ENCODE results near the gene DOCK4. TPM values are rescaled to one million over a fixed set of nuclear protein-coding genes. Genes with fewer than 3 reads are reported as not detected.
"Not testable (repeated sequence)": the region's sequence is repeated elsewhere in the genome, so short reads cannot be mapped to it uniquely, and the experiment has no call there.

DOCK4 gene
- total RNA-seq, 1 donor from 2014 or later = 44.1 TPM

- Mint-ChIP-seq H3K27me3 (ENCODE audit: unreplicated experiment) (no peaks in the 10 kb centered on the region), H3K36me3 (ENCODE audit: unreplicated experiment) (peaks cover 24% of the 10 kb centered on the region), H3K9me3 (ENCODE audit: unreplicated experiment) (no peaks in the 10 kb centered on the region), H3K27ac (ENCODE audit: unreplicated experiment) (no peak overlapping the region), H3K4me1 (ENCODE audit: unreplicated experiment) (peaks cover 5% of the 10 kb centered on the region), H3K4me3 (ENCODE audit: unreplicated experiment) (no peak overlapping the region)
- TF ChIP-seq CTCF (IDR thresholded peaks at IDR 0.05) = no peak
- no peak for DNase-seq (ENCODE audit: extremely low spot score, unreplicated experiment)
These were observed 286.5 kb downstream of the DOCK4 start for GRCh38 chr7:111919631-111920179.

- H3K4me1 Mint-ChIP-seq (ENCODE audit: unreplicated experiment) = peaks cover 5% of the 10 kb centered on the region
- H3K4me3 Mint-ChIP-seq (ENCODE audit: unreplicated experiment) = no peak overlapping the region
- no peaks in the 10 kb centered on the region for H3K9me3 Mint-ChIP-seq (ENCODE audit: unreplicated experiment)
- H3K36me3 Mint-ChIP-seq (ENCODE audit: unreplicated experiment) = peaks cover 25% of the 10 kb centered on the region
- H3K27ac Mint-ChIP-seq (ENCODE audit: unreplicated experiment) = no peak overlapping the region
- DNase-seq (ENCODE audit: extremely low spot score, unreplicated experiment) = no peak
- no peak for TF ChIP-seq CTCF (IDR thresholded peaks at IDR 0.05)
- no peaks in the 10 kb centered on the region for H3K27me3 Mint-ChIP-seq (ENCODE audit: unreplicated experiment)
These were observed 287.0 kb downstream of the DOCK4 start for GRCh38 chr7:111919164-111919563.

GRCh38 chr7:111918461-111918860 lies 287.7 kb downstream of the DOCK4 start:
- Mint-ChIP-seq H3K36me3 (ENCODE audit: unreplicated experiment) (peaks cover 24% of the 10 kb centered on the region), H3K27ac (ENCODE audit: unreplicated experiment) (no peak overlapping the region), H3K27me3 (ENCODE audit: unreplicated experiment) (no peaks in the 10 kb centered on the region), H3K4me3 (ENCODE audit: unreplicated experiment) (no peak overlapping the region), H3K9me3 (ENCODE audit: unreplicated experiment) (no peaks in the 10 kb centered on the region), H3K4me1 (ENCODE audit: unreplicated experiment) (peaks cover 5% of the 10 kb centered on the region)
- no peak for DNase-seq (ENCODE audit: extremely low spot score, unreplicated experiment)
- no peak for TF ChIP-seq CTCF (IDR thresholded peaks at IDR 0.05)

GRCh38 chr7:111917404-111917803 lies 288.8 kb downstream of the DOCK4 start:
- H3K36me3 Mint-ChIP-seq (ENCODE audit: unreplicated experiment) = peaks cover 22% of the 10 kb centered on the region
- not testable (repeated sequence) for H3K9me3 Mint-ChIP-seq (ENCODE audit: unreplicated experiment); H3K27me3 Mint-ChIP-seq (ENCODE audit: unreplicated experiment)

GRCh38 chr7:111914291-111914690 lies 291.9 kb downstream of the DOCK4 start:
- no peak for TF ChIP-seq CTCF (IDR thresholded peaks at IDR 0.05)
- Mint-ChIP-seq H3K4me3 (ENCODE audit: unreplicated experiment) (no peak overlapping the region), H3K9me3 (ENCODE audit: unreplicated experiment) (no peaks in the 10 kb centered on the region), H3K4me1 (ENCODE audit: unreplicated experiment) (peaks cover 17% of the 10 kb centered on the region), H3K27ac (ENCODE audit: unreplicated experiment) (no peak overlapping the region), H3K27me3 (ENCODE audit: unreplicated experiment) (no peaks in the 10 kb centered on the region), H3K36me3 (ENCODE audit: unreplicated experiment) (peaks cover 29% of the 10 kb centered on the region)
- DNase-seq (ENCODE audit: extremely low spot score, unreplicated experiment) = no peak

More at GRCh38 chr7:111917404-111917803, 288.8 kb downstream of the DOCK4 start:
- H3K4me3 Mint-ChIP-seq (ENCODE audit: unreplicated experiment); DNase-seq (ENCODE audit: extremely low spot score, unreplicated experiment); H3K27ac Mint-ChIP-seq (ENCODE audit: unreplicated experiment); H3K4me1 Mint-ChIP-seq (ENCODE audit: unreplicated experiment): not testable (repeated sequence)

All from osteocyte (in vitro differentiated cells).